ENCODE results near the gene ANKRD29. TPM values are rescaled to one million over a fixed set of nuclear protein-coding genes. Genes with fewer than 3 reads are reported as not detected.

ANKRD29 gene
- polyA plus RNA-seq, 1 donor (not counting 4 experiments of a cell fraction or from before 2014, with no cell fraction given) = 3.7 TPM

GRCh38 chr18:23636071-23636399, 26.7 kb downstream of the ANKRD29 start:
- Histone ChIP-seq H3K9me3 (ENCODE audit: control insufficient read depth, low read depth, low read length) (no peaks in the 10 kb centered on the region), H3K27ac (ENCODE audit: control insufficient read depth, insufficient read depth, low read length) (no peak overlapping the region), H3K4me3 (ENCODE audit: control insufficient read depth in 2 of 3, extremely low read depth in 1 of 3, insufficient read depth in 2 of 3, low read depth in 1 of 3, low read length in 3 of 3) (no peak overlapping the region), H3K4me2 (ENCODE audit: control insufficient read depth, extremely low read depth, insufficient read depth, low read depth, low read length) (no peak overlapping the region), H3K9ac (ENCODE audit: control insufficient read depth, extremely low read depth, insufficient read depth, low read length) (no peak overlapping the region), H2AFZ (ENCODE audit: control insufficient read depth, low read length) (no peak overlapping the region), H3K27me3 (ENCODE audit: control insufficient read depth, extremely low read depth, insufficient read depth, low read length) (no peaks in the 10 kb centered on the region), H3K36me3 (ENCODE audit: control insufficient read depth in 2 of 2, extremely low read depth in 1 of 2, insufficient read depth in 2 of 2, low read length in 2 of 2) (no peaks in the 10 kb centered on the region), H3K4me1 (ENCODE audit: control insufficient read depth, extremely low read depth, insufficient read depth, low read length) (peaks cover 19% of the 10 kb centered on the region), H3K9me1 (ENCODE audit: control insufficient read depth, extremely low read depth, insufficient read depth, low read length) (no peaks in the 10 kb centered on the region), H3K79me2 (ENCODE audit: control insufficient read depth, insufficient read depth, low read length) (no peaks in the 10 kb centered on the region), H4K20me1 (ENCODE audit: control insufficient read depth, extremely low read depth, insufficient read depth, low read length) (no peaks in the 10 kb centered on the region)
- TF ChIP-seq CTCF (optimal IDR thresholded peaks at IDR 0.05 in 1 of 3, IDR thresholded peaks at IDR 0.05 in 1 of 3, conservative IDR thresholded peaks at IDR 0.05 in 1 of 3; ENCODE audit: extremely low read depth in 1 of 3, insufficient read depth in 2 of 3, low read length in 3 of 3) (no peak), EZH2 (IDR thresholded peaks at IDR 0.05; ENCODE audit: low read length) (no peak)
- FAIRE-seq (no peak), DNase-seq (ENCODE audit: low read depth, low spot score) (no peak)
- dilution Hi-C loops (cut with MboI; ENCODE audit: extremely low pct_ligation_motif_present, low sequenced_read_pairs) = no loop called here

GRCh38 chr18:23635283-23636070, 27.2 kb downstream of the ANKRD29 start:
- H3K9me3 ChIP-seq (ENCODE audit: control insufficient read depth, low read depth, low read length) = no peaks in the 10 kb centered on the region
- H3K79me2 ChIP-seq (ENCODE audit: control insufficient read depth, insufficient read depth, low read length) = no peaks in the 10 kb centered on the region
- no peaks in the 10 kb centered on the region for H3K36me3 ChIP-seq (ENCODE audit: control insufficient read depth in 2 of 2, extremely low read depth in 1 of 2, insufficient read depth in 2 of 2, low read length in 2 of 2)
- DNase-seq (ENCODE audit: low read depth, low spot score) (no peak), FAIRE-seq (no peak)
- TF ChIP-seq EZH2 (IDR thresholded peaks at IDR 0.05; ENCODE audit: low read length) = no peak
- TF ChIP-seq CTCF (optimal IDR thresholded peaks at IDR 0.05 in 1 of 3, IDR thresholded peaks at IDR 0.05 in 1 of 3, conservative IDR thresholded peaks at IDR 0.05 in 1 of 3; ENCODE audit: extremely low read depth in 1 of 3, insufficient read depth in 2 of 3, low read length in 3 of 3) = no peak
- H2AFZ ChIP-seq (ENCODE audit: control insufficient read depth, low read length) = no peak overlapping the region
- H3K9me1 ChIP-seq (ENCODE audit: control insufficient read depth, extremely low read depth, insufficient read depth, low read length) = no peaks in the 10 kb centered on the region
- H3K4me1 ChIP-seq (ENCODE audit: control insufficient read depth, extremely low read depth, insufficient read depth, low read length) = peaks cover 19% of the 10 kb centered on the region
- H3K27me3 ChIP-seq (ENCODE audit: control insufficient read depth, extremely low read depth, insufficient read depth, low read length) = no peaks in the 10 kb centered on the region
- H3K27ac ChIP-seq (ENCODE audit: control insufficient read depth, insufficient read depth, low read length) = no peak overlapping the region
- H4K20me1 ChIP-seq (ENCODE audit: control insufficient read depth, extremely low read depth, insufficient read depth, low read length) = no peaks in the 10 kb centered on the region
- no peak overlapping the region for H3K4me2 ChIP-seq (ENCODE audit: control insufficient read depth, extremely low read depth, insufficient read depth, low read depth, low read length)
- H3K4me3 ChIP-seq (ENCODE audit: control insufficient read depth in 2 of 3, extremely low read depth in 1 of 3, insufficient read depth in 2 of 3, low read depth in 1 of 3, low read length in 3 of 3) = no peak overlapping the region
- H3K9ac ChIP-seq (ENCODE audit: control insufficient read depth, extremely low read depth, insufficient read depth, low read length) = no peak overlapping the region
- dilution Hi-C loops (cut with MboI; ENCODE audit: extremely low pct_ligation_motif_present, low sequenced_read_pairs) = no loop called here

Measured in keratinocyte (primary cell).